GM20000 (cell line): ENCODE data around the gene SH3GL3.

Experiments
- DNase-seq: peaks from one replicate; pipeline ENCODE4 v3.0.0; 2012; ENCODE audit warnings: low spot score
- TF ChIP-seq, protein P1 (sequence below): IDR thresholded peaks from 2 replicates; pipeline ENCODE4 v1.5.1; 2012; ENCODE audit warnings: mild to moderate bottlenecking, control low read depth; ENCODE audit errors: extremely low read depth, missing control alignments

The SH3GL3 gene

DNA sequence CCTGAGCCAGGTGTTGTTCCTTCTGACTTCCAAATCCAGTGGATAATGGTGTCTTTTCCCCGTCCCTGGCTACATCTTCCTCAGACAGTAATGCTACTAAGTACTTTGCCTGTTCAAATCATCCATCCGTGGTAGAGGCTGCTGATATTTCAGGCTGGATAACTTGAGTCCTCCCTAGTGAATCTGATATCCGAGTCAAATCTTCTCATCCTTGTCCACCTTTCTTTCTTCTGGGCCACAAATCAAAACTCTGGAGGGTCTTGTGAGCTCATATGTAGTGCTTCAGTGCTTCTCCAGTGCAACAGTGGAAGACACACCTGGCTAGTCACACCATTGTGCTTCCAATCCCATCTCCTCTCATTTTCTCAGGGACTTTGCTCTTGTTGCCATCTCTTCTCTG lies 11.2 kb downstream of the SH3GL3 start:
- no peak for DNase-seq
- TF ChIP-seq, protein P1, sequence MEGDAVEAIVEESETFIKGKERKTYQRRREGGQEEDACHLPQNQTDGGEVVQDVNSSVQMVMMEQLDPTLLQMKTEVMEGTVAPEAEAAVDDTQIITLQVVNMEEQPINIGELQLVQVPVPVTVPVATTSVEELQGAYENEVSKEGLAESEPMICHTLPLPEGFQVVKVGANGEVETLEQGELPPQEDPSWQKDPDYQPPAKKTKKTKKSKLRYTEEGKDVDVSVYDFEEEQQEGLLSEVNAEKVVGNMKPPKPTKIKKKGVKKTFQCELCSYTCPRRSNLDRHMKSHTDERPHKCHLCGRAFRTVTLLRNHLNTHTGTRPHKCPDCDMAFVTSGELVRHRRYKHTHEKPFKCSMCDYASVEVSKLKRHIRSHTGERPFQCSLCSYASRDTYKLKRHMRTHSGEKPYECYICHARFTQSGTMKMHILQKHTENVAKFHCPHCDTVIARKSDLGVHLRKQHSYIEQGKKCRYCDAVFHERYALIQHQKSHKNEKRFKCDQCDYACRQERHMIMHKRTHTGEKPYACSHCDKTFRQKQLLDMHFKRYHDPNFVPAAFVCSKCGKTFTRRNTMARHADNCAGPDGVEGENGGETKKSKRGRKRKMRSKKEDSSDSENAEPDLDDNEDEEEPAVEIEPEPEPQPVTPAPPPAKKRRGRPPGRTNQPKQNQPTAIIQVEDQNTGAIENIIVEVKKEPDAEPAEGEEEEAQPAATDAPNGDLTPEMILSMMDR, result no peak

DNA sequence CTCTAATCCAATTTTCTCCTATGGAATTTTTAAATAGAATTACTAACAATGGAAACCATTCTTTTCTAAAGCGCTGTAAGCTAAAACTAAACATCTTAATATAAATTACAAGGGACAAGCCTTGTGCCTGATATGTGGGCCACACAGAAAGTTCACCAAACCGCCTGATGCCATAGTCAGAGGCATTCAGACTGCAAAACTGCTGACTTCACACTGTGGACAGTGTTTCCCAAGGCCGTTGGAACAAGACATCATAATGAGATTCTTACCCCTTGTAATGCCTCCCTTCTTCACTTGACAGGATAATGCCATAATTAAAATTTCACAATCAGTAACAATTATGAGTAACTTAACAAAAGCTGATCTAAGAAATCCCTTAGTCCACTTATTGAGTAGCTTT lies 14.9 kb downstream of the SH3GL3 start:
- TF ChIP-seq, protein P1, result no peak
- DNase-seq, result no peak

DNA sequence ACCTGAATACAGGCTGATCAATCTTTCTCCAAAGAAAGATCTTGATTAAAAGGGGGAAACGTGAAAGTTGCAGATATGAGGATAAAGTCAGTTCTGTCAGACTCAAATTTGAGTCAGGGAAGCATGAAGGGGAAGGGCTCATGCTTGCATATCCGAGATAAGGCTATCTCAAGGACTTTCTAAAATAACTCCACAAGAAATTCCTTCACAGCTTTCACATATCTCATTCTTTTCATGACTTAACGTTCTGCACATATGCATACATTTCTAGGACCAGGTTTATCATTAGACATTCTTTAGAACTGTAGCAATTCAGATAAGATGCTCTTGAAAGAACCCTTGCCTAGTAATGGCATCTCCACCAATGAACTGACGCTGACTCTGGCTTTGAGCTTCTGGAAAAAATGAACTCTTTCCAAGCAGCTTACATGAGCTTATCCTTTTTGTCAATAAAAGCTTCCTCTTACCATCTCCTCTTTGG lies 15.9 kb downstream of the SH3GL3 start:
- DNase-seq, result no peak
- TF ChIP-seq, protein P1, result no peak

DNA sequence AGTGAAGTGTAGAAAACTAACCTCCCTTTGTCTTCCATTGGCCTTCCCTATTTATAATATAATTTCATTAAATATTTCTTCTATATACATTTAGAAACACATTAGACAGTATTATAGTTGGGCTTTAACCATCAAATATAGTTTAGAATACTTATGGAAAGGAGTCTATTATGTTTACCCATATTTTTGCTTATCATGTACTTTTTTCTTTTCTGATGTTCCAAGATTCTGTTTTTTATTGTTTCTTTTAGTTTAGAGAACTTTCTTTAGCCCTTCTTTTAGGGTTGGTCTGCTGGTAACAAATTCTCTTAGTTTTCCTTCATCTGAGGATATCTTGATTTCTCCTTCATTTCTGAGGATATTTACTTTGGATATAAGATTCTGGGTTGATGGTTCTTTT lies 23.7 kb downstream of the SH3GL3 start:
- DNase-seq, result no peak
- TF ChIP-seq, protein P1, result no peak

DNA sequence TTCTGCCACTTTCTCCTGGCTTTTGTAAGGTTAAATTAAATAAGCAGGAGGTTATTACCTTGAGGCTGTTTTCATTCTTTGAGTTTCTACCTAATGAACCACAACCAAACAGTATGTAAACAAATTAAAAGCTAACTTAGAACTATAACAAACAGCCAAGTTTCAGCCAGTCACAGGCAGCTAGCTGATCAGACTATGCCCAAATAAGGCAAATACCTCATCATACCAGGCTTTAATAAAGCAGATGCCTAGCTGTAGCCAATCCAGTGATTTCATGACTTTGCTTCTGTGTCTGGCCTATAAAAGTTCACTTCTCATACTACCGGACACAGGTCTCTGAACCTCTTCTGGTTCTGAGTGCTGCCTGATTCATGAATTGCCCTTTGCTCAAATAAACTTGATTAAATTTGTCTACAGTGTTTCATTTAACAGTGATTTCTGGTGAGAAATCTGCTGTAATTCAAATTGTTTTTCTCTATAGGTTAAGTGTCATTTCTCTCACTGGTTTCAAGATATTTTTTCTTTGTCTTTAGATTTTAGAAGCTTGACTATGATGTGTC lies 24.2 kb downstream of the SH3GL3 start:
- no peak for DNase-seq
- TF ChIP-seq, protein P1, result no peak

DNA sequence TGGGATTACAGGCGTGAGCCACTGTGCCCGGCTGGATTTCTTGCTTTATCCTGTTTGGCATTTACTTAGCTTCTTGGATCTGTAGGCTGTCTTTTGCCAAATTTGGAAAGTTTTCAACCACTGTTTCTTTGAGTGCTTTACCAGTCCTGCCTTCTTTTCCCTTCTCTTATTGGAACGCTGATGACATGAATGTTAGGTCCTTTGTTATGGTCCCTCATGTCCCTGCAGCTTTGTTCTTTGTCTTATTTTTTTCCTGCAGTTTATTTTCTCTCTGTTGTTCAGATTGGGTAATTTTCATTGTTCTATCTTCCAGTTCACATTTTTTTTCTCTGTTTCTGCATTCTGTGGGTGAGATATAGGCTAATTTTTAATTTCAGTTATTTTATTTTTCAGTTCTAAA lies 25.0 kb downstream of the SH3GL3 start:
- TF ChIP-seq, protein P1, result no peak
- DNase-seq, result no peak

DNA sequence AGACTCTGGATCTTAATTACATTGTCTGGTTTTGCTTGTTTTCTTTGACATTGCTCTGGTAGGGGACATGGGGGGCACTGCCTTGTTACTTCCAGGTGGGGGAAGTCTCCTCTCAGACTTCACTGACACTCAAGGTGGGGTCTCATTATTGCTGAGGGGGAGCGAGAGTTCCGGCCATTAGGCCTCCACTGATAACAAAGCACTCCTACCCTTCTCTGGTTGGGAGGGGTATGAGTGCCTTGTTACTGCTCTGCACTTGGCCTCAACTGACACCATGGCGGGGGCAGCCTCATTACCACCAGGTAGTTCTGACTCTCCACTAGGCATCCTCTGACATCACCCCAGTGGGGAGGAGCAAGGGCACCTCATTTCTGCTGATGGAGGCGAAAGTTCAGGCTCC lies 25.7 kb downstream of the SH3GL3 start:
- no peak for DNase-seq
- TF ChIP-seq, protein P1, result no peak
